ENCODE data around the gene HECA. TPM values are rescaled to one million over a fixed set of nuclear protein-coding genes. Genes with fewer than 3 reads are reported as not detected.

HECA gene
- total and polyA plus RNA-seq, 2 experiments from 2014 or later = 2.4 to 8.1 TPM

GRCh38 chr6:139166238-139166955, 31.5 kb downstream of the HECA start:
- peaks cover 5% of the 10 kb centered on the region; the same call in 1 of the 3 replicates for H3K36me3 Mint-ChIP-seq (ENCODE audit: low read depth)

DNA sequence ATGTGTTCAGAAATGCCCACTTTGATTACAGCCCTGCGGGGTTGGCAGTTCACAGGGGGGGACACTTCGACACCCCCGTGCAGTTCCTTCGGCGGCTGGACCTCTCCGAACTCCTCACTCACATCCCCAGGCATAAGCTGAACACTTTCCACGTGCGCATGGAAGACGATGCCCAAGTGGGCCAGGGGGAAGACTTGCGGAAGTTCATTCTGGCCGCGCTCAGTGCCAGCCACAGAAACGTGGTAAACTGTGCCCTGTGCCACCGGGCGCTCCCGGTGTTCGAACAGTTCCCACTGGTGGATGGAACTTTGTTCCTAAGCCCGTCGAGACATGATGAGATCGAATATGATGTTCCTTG, 32.1 kb downstream of the HECA start:
- no peaks in the 10 kb centered on the region for H3K4me1 ChIP-seq (ENCODE audit: insufficient read depth)
- Mint-ChIP-seq H3K36me3 (ENCODE audit: low read depth) (peaks cover 5% of the 10 kb centered on the region; the same call in 1 of the 3 replicates), H3K4me1 (peaks cover 8% of the 10 kb centered on the region; the same call in 2 of the 3 replicates), H3K9me3 (no peaks in the 10 kb centered on the region), H3K27ac (no peak overlapping the region), H3K27me3 (ENCODE audit: insufficient read depth, low read depth, poor library complexity) (peaks cover 2% of the 10 kb centered on the region), H3K4me3 (no peak overlapping the region)
- H4K20me1 ChIP-seq (replicated peaks; ENCODE audit: insufficient read depth) = peaks cover 6% of the 10 kb centered on the region
- H2AFZ ChIP-seq = no peak overlapping the region
- no peaks in the 10 kb centered on the region for H3K27me3 ChIP-seq (ENCODE audit: insufficient read depth)
- no peak for ATAC-seq
- DNase-seq (ENCODE audit: low spot score) = no peak
- H3F3A ChIP-seq (replicated peaks; ENCODE audit: low read depth) = no peaks in the 10 kb centered on the region
- no peak overlapping the region for H3K4me2 ChIP-seq
- H3K27ac ChIP-seq (ENCODE audit: low read depth) = no peak overlapping the region
- H3K79me2 ChIP-seq (replicated peaks; ENCODE audit: insufficient read depth) = no peaks in the 10 kb centered on the region; the same call in 1 of the 2 replicates
- H3K4me3 ChIP-seq = no peak overlapping the region
- no peaks in the 10 kb centered on the region for H3K9me2 ChIP-seq (ENCODE audit: insufficient read depth)
- no peaks in the 10 kb centered on the region for H3K36me3 ChIP-seq (ENCODE audit: insufficient read depth)
- no peak for TF ChIP-seq JUNB (IDR thresholded peaks at IDR 0.05; ENCODE audit: unreplicated experiment)
- no peak for TF ChIP-seq STAT1 (IDR thresholded peaks at IDR 0.05; ENCODE audit: unreplicated experiment)
- TF ChIP-seq ZNF331 (CRISPR knock-in tag; IDR thresholded peaks at IDR 0.05; ENCODE audit: low read depth) = no peak
- TF ChIP-seq ZNF114 (CRISPR knock-in tag; IDR thresholded peaks at IDR 0.05) = no peak
- TF ChIP-seq CTCF (conservative IDR thresholded peaks at IDR 0.05; ENCODE audit: low read depth in 2 of 2) = no peak
- TF ChIP-seq ZNF462 (CRISPR knock-in tag; IDR thresholded peaks at IDR 0.05) = no peak
- TF ChIP-seq NANOG (IDR thresholded peaks at IDR 0.05; ENCODE audit: borderline replicate concordance) = no peak

More at GRCh38 chr6:139166238-139166955, 31.5 kb downstream of the HECA start:
- Histone ChIP-seq H2AFZ (no peak overlapping the region), H3F3A (replicated peaks; ENCODE audit: low read depth) (no peaks in the 10 kb centered on the region), H3K27ac (ENCODE audit: low read depth) (no peak overlapping the region), H3K4me2 (no peak overlapping the region), H4K20me1 (replicated peaks; ENCODE audit: insufficient read depth) (peaks cover 6% of the 10 kb centered on the region), H3K79me2 (replicated peaks; ENCODE audit: insufficient read depth) (no peaks in the 10 kb centered on the region; the same call in 1 of the 2 replicates), H3K27me3 (ENCODE audit: insufficient read depth) (no peaks in the 10 kb centered on the region), H3K4me3 (no peak overlapping the region), H3K4me1 (ENCODE audit: insufficient read depth) (no peaks in the 10 kb centered on the region), H3K36me3 (ENCODE audit: insufficient read depth) (no peaks in the 10 kb centered on the region), H3K9me2 (ENCODE audit: insufficient read depth) (no peaks in the 10 kb centered on the region)
- Mint-ChIP-seq H3K4me1 (peaks cover 13% of the 10 kb centered on the region; the same call in 2 of the 3 replicates), H3K27me3 (ENCODE audit: insufficient read depth, low read depth, poor library complexity) (peaks cover 2% of the 10 kb centered on the region), H3K9me3 (no peaks in the 10 kb centered on the region), H3K27ac (no peak overlapping the region), H3K4me3 (no peak overlapping the region)
- DNase-seq (ENCODE audit: low spot score) (no peak), ATAC-seq (no peak)
- TF ChIP-seq, protein P1, sequence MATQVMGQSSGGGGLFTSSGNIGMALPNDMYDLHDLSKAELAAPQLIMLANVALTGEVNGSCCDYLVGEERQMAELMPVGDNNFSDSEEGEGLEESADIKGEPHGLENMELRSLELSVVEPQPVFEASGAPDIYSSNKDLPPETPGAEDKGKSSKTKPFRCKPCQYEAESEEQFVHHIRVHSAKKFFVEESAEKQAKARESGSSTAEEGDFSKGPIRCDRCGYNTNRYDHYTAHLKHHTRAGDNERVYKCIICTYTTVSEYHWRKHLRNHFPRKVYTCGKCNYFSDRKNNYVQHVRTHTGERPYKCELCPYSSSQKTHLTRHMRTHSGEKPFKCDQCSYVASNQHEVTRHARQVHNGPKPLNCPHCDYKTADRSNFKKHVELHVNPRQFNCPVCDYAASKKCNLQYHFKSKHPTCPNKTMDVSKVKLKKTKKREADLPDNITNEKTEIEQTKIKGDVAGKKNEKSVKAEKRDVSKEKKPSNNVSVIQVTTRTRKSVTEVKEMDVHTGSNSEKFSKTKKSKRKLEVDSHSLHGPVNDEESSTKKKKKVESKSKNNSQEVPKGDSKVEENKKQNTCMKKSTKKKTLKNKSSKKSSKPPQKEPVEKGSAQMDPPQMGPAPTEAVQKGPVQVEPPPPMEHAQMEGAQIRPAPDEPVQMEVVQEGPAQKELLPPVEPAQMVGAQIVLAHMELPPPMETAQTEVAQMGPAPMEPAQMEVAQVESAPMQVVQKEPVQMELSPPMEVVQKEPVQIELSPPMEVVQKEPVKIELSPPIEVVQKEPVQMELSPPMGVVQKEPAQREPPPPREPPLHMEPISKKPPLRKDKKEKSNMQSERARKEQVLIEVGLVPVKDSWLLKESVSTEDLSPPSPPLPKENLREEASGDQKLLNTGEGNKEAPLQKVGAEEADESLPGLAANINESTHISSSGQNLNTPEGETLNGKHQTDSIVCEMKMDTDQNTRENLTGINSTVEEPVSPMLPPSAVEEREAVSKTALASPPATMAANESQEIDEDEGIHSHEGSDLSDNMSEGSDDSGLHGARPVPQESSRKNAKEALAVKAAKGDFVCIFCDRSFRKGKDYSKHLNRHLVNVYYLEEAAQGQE (IDR thresholded peaks at IDR 0.05; ENCODE audit: unreplicated experiment) = no peak

Measured in GM23338 (cell line).